Fibroblast of villous mesenchyme (primary cell): Measurements from ENCODE around the gene RBM20. TPM values are rescaled to one million over a fixed set of nuclear protein-coding genes. Genes with fewer than 3 reads are reported as not detected.
"Not testable (repeated sequence)": the region's sequence is repeated elsewhere in the genome, so short reads cannot be mapped to it uniquely, and the experiment has no call there.

Experiments
- DNase-seq: peaks from one replicate; pipeline ENCODE4 v3.0.0-alpha.2; 2010; ENCODE audit warnings: low read depth
- H3K4me3 ChIP-seq: 2 replicates; pipeline ENCODE4 v1.5.1; 2011; ENCODE audit warnings: low read depth, mild to moderate bottlenecking, low read length
- CTCF ChIP-seq: IDR thresholded peaks from 2 replicates; pipeline ENCODE4 v1.5.1; 2012; ENCODE audit warnings: low read depth, mild to moderate bottlenecking, low read length; ENCODE audit not compliant: insufficient read depth
- total RNA-seq: library from RNA; depleted of rRNA; stranded (reverse); fragments of >200 nt; gene quantifications from 2 replicates; pipeline ENCODE4 v1.2.3, GENCODE V29; 2012

RBM20 gene
- total RNA-seq, 1 donor, result under 0.01 TPM

GRCh38 chr10:110657973-110658691, 14.0 kb downstream of the RBM20 start:
- H3K4me3 ChIP-seq, result no peak overlapping the region
- DNase-seq, result no peak
- TF ChIP-seq CTCF, result no peak

- no peak for DNase-seq
- no peak for TF ChIP-seq CTCF
- no peak overlapping the region for H3K4me3 ChIP-seq
These were observed 15.4 kb downstream of the RBM20 start for GRCh38 chr10:110659558-110659957.

- not testable (repeated sequence) for H3K4me3 ChIP-seq, DNase-seq
These were observed 16.2 kb downstream of the RBM20 start for GRCh38 chr10:110660289-110660688.

- TF ChIP-seq CTCF, result no peak
- no peak for DNase-seq
- H3K4me3 ChIP-seq, result no peak overlapping the region
These were observed 17.2 kb downstream of the RBM20 start for GRCh38 chr10:110661292-110661691.

- TF ChIP-seq CTCF, result no peak
- DNase-seq, result peak; percentile 97
These were observed 20.6 kb downstream of the RBM20 start for GRCh38 chr10:110664483-110665420.

GRCh38 chr10:110666259-110666658, 22.1 kb downstream of the RBM20 start:
- not testable (repeated sequence) for DNase-seq, H3K4me3 ChIP-seq

More at GRCh38 chr10:110664483-110665420, 20.6 kb downstream of the RBM20 start:
- H3K4me3 ChIP-seq, result no peak overlapping the region

- DNase-seq, result no peak
- TF ChIP-seq CTCF, result no peak
- no peak overlapping the region for H3K4me3 ChIP-seq
These were observed 22.5 kb downstream of the RBM20 start for GRCh38 chr10:110666673-110667072.
